K562 (cell line): ENCODE data around the gene LRRC74B. TPM values are rescaled to one million over a fixed set of nuclear protein-coding genes. Genes with fewer than 3 reads are reported as not detected.

Source experiments
- CBFA2T3 ChIP-seq: fragments of 450-650 bp; IDR thresholded peaks from 2 replicates; pipeline ENCODE4 v1.6.1; 2017
- CHCHD3 ChIP-seq: fragments of 250-450 bp; sonication (Bioruptor Pico); IDR thresholded peaks from 2 replicates; pipeline ENCODE4 v2.1.2; 2022; ENCODE audit warnings: mild to moderate bottlenecking
- FOXA3 ChIP-seq, 2 experiments: fragments of 450-650 bp in 1 of 2; sonication (generic) in 1 of 2; formaldehyde crosslinking; IDR thresholded peaks in 1 of 2; conservative IDR thresholded peaks in 1 of 2; 2 replicates each; pipeline versions ENCODE4 v1.4.0 to v1.8.0; 2020 to 2022; ENCODE audit warnings: mild to moderate bottlenecking in 2 of 2, missing genetic modification reagents in 1 of 2
- MEF2D ChIP-seq: conservative IDR thresholded peaks from 2 replicates; pipeline ENCODE4 v1.6.1; 2016; ENCODE audit warnings: low read depth, missing genetic modification characterization, missing compliant biosample characterization
- PHTF2 ChIP-seq: fragments of 250-450 bp; sonication (Bioruptor Pico); IDR thresholded peaks from 2 replicates; pipeline ENCODE4 v1.5.0; 2021; ENCODE audit warnings: mild to moderate bottlenecking
- TCFL5 ChIP-seq: fragments of 250-450 bp; sonication (Bioruptor Pico); conservative IDR thresholded peaks from 2 replicates; pipeline ENCODE4 v1.6.1; 2021; ENCODE audit warnings: mild to moderate bottlenecking, moderate library complexity, matching md5 sums
- ZNF695 ChIP-seq: fragments of 450-650 bp; formaldehyde crosslinking; IDR thresholded peaks from 2 replicates; pipeline ENCODE4 v1.4.0; 2020; ENCODE audit warnings: mild to moderate bottlenecking, moderate library complexity
- ZNF778 ChIP-seq: fragments of 450-650 bp; formaldehyde crosslinking; IDR thresholded peaks from 2 replicates; pipeline ENCODE4 v1.4.0; 2020; ENCODE audit warnings: mild to moderate bottlenecking, moderate library complexity
- polyA plus RNA-seq, 8 experiments: library from polyadenylated mRNA; depleted of rRNA in 4 of 8; stranded (reverse) in 5 of 8; unstranded in 3 of 8; fragments of >200 nt; fragmentation: Nextera tagmentation in 2 of 8; fragmentation: Illumina TruSeq in 1 of 8; extraction: Ambion mirVana in 2 of 8; extraction: Trizol in 1 of 8; gene quantifications; 2 replicates each; pipeline versions ENCODE4 v1.2.1 to v1.2.3, GENCODE V29; 2011 to 2014; ENCODE audit warnings: inconsistent platforms in 1 of 8, missing spikeins in 1 of 8
- total RNA-seq, 7 experiments: library from RNA; depleted of rRNA in 6 of 7; stranded (reverse); fragments of >200 nt in 6 of 7; fragmentation: Illumina TruSeq in 2 of 7; extraction: Trizol in 2 of 7; gene quantifications; 2 replicates each; pipeline versions ENCODE4 v1.2.1 to v1.2.3, GENCODE V29; 2011 to 2021; ENCODE audit warnings: low replicate concordance in 1 of 7
- TF ChIP-seq, protein P1 (sequence below): fragments of 450-650 bp; IDR thresholded peaks from 2 replicates; pipeline ENCODE4 v1.6.1; 2016; ENCODE audit warnings: mild to moderate bottlenecking, moderate library complexity
- TF ChIP-seq, protein P2 (sequence below): fragments of 450-650 bp; IDR thresholded peaks from 2 replicates; pipeline ENCODE4 v1.6.1; 2018; ENCODE audit not compliant: partially characterized antibody

Gene LRRC74B
- total and polyA plus RNA-seq, 9 of the 15 experiments (the other 6 are each of a cell fraction or from before 2014, with no cell fraction given) = not detected

DNA sequence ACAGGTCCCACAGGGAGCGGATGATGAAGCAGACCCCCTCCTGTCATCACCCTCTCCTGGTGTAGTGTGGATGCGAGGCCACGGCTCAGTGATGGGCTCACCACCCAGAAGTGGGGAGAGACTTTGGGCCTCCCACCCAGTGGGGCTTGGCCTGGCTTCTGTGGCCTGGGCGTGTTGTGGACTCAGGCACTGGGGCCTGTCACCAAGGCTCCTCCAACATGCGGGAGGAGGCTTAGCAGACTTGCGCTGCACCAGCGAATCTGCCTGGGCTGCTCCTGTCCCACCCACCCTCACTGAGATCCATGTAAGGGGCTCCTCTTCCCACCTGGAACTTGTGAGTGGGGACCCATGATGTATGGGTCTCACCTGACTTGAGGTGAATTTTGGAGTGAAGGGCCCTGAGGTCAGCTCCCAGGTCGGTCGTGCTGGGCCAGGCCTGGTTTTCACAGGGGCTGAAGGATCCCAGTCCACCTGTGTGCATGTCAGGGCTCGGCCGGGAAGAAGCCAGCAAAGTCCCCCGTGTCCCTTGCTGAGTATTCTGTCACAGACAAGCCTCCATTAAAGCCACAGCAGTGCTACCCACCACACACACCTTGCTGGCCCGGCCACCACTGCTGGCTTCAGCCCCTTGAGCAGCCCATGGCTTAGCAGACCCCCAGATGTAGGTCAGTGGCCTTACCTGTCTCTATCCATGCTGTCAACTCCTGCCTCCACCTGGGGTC is 48.0 kb upstream of the LRRC74B start (continued):
- TF ChIP-seq, protein P1, sequence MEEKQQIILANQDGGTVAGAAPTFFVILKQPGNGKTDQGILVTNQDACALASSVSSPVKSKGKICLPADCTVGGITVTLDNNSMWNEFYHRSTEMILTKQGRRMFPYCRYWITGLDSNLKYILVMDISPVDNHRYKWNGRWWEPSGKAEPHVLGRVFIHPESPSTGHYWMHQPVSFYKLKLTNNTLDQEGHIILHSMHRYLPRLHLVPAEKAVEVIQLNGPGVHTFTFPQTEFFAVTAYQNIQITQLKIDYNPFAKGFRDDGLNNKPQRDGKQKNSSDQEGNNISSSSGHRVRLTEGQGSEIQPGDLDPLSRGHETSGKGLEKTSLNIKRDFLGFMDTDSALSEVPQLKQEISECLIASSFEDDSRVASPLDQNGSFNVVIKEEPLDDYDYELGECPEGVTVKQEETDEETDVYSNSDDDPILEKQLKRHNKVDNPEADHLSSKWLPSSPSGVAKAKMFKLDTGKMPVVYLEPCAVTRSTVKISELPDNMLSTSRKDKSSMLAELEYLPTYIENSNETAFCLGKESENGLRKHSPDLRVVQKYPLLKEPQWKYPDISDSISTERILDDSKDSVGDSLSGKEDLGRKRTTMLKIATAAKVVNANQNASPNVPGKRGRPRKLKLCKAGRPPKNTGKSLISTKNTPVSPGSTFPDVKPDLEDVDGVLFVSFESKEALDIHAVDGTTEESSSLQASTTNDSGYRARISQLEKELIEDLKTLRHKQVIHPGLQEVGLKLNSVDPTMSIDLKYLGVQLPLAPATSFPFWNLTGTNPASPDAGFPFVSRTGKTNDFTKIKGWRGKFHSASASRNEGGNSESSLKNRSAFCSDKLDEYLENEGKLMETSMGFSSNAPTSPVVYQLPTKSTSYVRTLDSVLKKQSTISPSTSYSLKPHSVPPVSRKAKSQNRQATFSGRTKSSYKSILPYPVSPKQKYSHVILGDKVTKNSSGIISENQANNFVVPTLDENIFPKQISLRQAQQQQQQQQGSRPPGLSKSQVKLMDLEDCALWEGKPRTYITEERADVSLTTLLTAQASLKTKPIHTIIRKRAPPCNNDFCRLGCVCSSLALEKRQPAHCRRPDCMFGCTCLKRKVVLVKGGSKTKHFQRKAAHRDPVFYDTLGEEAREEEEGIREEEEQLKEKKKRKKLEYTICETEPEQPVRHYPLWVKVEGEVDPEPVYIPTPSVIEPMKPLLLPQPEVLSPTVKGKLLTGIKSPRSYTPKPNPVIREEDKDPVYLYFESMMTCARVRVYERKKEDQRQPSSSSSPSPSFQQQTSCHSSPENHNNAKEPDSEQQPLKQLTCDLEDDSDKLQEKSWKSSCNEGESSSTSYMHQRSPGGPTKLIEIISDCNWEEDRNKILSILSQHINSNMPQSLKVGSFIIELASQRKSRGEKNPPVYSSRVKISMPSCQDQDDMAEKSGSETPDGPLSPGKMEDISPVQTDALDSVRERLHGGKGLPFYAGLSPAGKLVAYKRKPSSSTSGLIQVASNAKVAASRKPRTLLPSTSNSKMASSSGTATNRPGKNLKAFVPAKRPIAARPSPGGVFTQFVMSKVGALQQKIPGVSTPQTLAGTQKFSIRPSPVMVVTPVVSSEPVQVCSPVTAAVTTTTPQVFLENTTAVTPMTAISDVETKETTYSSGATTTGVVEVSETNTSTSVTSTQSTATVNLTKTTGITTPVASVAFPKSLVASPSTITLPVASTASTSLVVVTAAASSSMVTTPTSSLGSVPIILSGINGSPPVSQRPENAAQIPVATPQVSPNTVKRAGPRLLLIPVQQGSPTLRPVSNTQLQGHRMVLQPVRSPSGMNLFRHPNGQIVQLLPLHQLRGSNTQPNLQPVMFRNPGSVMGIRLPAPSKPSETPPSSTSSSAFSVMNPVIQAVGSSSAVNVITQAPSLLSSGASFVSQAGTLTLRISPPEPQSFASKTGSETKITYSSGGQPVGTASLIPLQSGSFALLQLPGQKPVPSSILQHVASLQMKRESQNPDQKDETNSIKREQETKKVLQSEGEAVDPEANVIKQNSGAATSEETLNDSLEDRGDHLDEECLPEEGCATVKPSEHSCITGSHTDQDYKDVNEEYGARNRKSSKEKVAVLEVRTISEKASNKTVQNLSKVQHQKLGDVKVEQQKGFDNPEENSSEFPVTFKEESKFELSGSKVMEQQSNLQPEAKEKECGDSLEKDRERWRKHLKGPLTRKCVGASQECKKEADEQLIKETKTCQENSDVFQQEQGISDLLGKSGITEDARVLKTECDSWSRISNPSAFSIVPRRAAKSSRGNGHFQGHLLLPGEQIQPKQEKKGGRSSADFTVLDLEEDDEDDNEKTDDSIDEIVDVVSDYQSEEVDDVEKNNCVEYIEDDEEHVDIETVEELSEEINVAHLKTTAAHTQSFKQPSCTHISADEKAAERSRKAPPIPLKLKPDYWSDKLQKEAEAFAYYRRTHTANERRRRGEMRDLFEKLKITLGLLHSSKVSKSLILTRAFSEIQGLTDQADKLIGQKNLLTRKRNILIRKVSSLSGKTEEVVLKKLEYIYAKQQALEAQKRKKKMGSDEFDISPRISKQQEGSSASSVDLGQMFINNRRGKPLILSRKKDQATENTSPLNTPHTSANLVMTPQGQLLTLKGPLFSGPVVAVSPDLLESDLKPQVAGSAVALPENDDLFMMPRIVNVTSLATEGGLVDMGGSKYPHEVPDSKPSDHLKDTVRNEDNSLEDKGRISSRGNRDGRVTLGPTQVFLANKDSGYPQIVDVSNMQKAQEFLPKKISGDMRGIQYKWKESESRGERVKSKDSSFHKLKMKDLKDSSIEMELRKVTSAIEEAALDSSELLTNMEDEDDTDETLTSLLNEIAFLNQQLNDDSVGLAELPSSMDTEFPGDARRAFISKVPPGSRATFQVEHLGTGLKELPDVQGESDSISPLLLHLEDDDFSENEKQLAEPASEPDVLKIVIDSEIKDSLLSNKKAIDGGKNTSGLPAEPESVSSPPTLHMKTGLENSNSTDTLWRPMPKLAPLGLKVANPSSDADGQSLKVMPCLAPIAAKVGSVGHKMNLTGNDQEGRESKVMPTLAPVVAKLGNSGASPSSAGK = no peak
- TF ChIP-seq PHTF2 (CRISPR knock-in tag) (peak; percentile 41; the same call in 1 of the 2 replicates), CBFA2T3 (no peak), ZNF695 (CRISPR knock-in tag) (no peak), FOXA3 (CRISPR knock-in tag; conservative IDR thresholded peaks at IDR 0.05 in 1 of 2, IDR thresholded peaks at IDR 0.05 in 1 of 2) (no peak; a peak in 1 of 4 replicates), CHCHD3 (CRISPR knock-in tag) (peak; percentile 59; the same call in 1 of the 2 replicates), TCFL5 (0 out of 2 replicates have a peak, but pooled peaks have one; percentile 26), MEF2D (tag) (no peak), ZNF778 (CRISPR knock-in tag) (no peak)
- TF ChIP-seq, protein P2, sequence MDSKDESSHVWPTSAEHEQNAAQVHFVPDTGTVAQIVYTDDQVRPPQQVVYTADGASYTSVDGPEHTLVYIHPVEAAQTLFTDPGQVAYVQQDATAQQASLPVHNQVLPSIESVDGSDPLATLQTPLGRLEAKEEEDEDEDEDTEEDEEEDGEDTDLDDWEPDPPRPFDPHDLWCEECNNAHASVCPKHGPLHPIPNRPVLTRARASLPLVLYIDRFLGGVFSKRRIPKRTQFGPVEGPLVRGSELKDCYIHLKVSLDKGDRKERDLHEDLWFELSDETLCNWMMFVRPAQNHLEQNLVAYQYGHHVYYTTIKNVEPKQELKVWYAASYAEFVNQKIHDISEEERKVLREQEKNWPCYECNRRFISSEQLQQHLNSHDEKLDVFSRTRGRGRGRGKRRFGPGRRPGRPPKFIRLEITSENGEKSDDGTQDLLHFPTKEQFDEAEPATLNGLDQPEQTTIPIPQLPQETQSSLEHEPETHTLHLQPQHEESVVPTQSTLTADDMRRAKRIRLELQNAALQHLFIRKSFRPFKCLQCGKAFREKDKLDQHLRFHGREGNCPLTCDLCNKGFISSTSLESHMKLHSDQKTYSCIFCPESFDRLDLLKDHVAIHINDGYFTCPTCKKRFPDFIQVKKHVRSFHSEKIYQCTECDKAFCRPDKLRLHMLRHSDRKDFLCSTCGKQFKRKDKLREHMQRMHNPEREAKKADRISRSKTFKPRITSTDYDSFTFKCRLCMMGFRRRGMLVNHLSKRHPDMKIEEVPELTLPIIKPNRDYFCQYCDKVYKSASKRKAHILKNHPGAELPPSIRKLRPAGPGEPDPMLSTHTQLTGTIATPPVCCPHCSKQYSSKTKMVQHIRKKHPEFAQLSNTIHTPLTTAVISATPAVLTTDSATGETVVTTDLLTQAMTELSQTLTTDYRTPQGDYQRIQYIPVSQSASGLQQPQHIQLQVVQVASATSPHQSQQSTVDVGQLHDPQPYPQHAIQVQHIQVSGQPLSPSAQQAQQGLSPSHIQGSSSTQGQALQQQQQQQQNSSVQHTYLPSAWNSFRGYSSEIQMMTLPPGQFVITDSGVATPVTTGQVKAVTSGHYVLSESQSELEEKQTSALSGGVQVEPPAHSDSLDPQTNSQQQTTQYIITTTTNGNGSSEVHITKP = no peak
